ENCODE results near the gene CACNA2D4.

Gene CACNA2D4

GRCh38 chr12:1800401-1801302 lies 117.8 kb downstream of the CACNA2D4 start:
- DNase-seq (ENCODE audit: low read depth): no peak

GRCh38 chr12:1799882-1800400 lies 118.5 kb downstream of the CACNA2D4 start:
- no peak for DNase-seq (ENCODE audit: low read depth)

- no peak for DNase-seq (ENCODE audit: low read depth)
Measured at GRCh38 chr12:1799051-1799881, 119.2 kb downstream of the CACNA2D4 start.

GRCh38 chr12:1798641-1799020 lies 119.8 kb downstream of the CACNA2D4 start:
- DNase-seq (ENCODE audit: low read depth): no peak

- no peak for DNase-seq (ENCODE audit: low read depth)
Measured at GRCh38 chr12:1797991-1798640, 120.3 kb downstream of the CACNA2D4 start.

- no peak for DNase-seq (ENCODE audit: low read depth)
Measured at GRCh38 chr12:1797011-1797901, 121.2 kb downstream of the CACNA2D4 start.

GRCh38 chr12:1796515-1797010 lies 121.9 kb downstream of the CACNA2D4 start:
- no peak for DNase-seq (ENCODE audit: low read depth)

GRCh38 chr12:1795785-1796514 lies 122.5 kb downstream of the CACNA2D4 start:
- DNase-seq (ENCODE audit: low read depth): peak; percentile 96

- DNase-seq (ENCODE audit: low read depth): no peak
Measured at GRCh38 chr12:1795221-1795784, 123.1 kb downstream of the CACNA2D4 start.

- DNase-seq (ENCODE audit: low read depth): no peak
Measured at GRCh38 chr12:1794440-1795090, 123.9 kb downstream of the CACNA2D4 start.

GRCh38 chr12:1793426-1794210 lies 124.8 kb downstream of the CACNA2D4 start:
- DNase-seq (ENCODE audit: low read depth): no peak

GRCh38 chr12:1792406-1792805 lies 126.0 kb downstream of the CACNA2D4 start:
- DNase-seq (ENCODE audit: low read depth): no peak

- no peak for DNase-seq (ENCODE audit: low read depth)
Measured at GRCh38 chr12:1791104-1791841, 127.2 kb downstream of the CACNA2D4 start.

GRCh38 chr12:1790444-1790843 lies 128.0 kb downstream of the CACNA2D4 start:
- no peak for DNase-seq (ENCODE audit: low read depth)

- no peak for DNase-seq (ENCODE audit: low read depth)
Measured at GRCh38 chr12:1787714-1788113, 130.7 kb downstream of the CACNA2D4 start.

- DNase-seq (ENCODE audit: low read depth): no peak
Measured at GRCh38 chr12:1782215-1782614, 136.2 kb downstream of the CACNA2D4 start.

GRCh38 chr12:1781772-1782171 lies 136.7 kb downstream of the CACNA2D4 start:
- DNase-seq (ENCODE audit: low read depth): no peak

- no peak for DNase-seq (ENCODE audit: low read depth)
Measured at GRCh38 chr12:1779783-1780182, 138.7 kb downstream of the CACNA2D4 start.

Data from stimulated activated CD8-positive, alpha-beta memory T cell treated with anti-CD3 and anti-CD28 coated beads, Interleukin-15, amount 100 ng/mL, for 24 hours (primary cell).